Naive thymus-derived CD8-positive, alpha-beta T cell (primary cell): ENCODE data around the gene VPS16. TPM values are rescaled to one million over a fixed set of nuclear protein-coding genes. Genes with fewer than 3 reads are reported as not detected.

ENCODE experiments used
- ATAC-seq, 2 donors: fragments of 150-1000 bp; cut with Tn5 transposase in 1 of 2; sonication (Bioruptor Pico), chemical (Tn5 transposase) in 1 of 2; 1 replicate in 1 of 2; 2 replicates in 1 of 2; pipeline ENCODE4 v1.10.0; 2021; ENCODE audit warnings: mild to moderate bottlenecking in 2 of 2, moderate library complexity in 2 of 2
- POLR2A ChIA-PET: fragments of 350-600 bp; sonication (Branson Sonifier 250); formaldehyde crosslinking; loops from one replicate; lab custom pipeline; 2021; ENCODE audit warnings: antibody characterized with exemption; lab: Charles Lee
- DNase-seq, 10 donors: peaks; one replicate each; pipeline versions ENCODE4 v3.0.0 to v3.0.0-alpha.2; 2020 to 2022
- H3K27ac Mint-ChIP-seq, 10 donors: one replicate each; pipeline ENCODE4 v1.8.0; 2020 to 2022; ENCODE audit warnings: mild to moderate bottlenecking in 10 of 10, mixed read lengths in 10 of 10, moderate library complexity in 4 of 10, inconsistent platforms in 1 of 10
- H3K27me3 Mint-ChIP-seq, 5 donors: one replicate each; pipeline ENCODE4 v1.8.0; 2021 to 2022; ENCODE audit warnings: mixed read lengths in 5 of 5
- H3K36me3 Mint-ChIP-seq, 3 donors: one replicate each; pipeline ENCODE4 v1.8.0; 2020 to 2022; ENCODE audit warnings: mixed read lengths in 3 of 3, mild to moderate bottlenecking in 2 of 3, inconsistent platforms in 1 of 3
- H3K4me1 Mint-ChIP-seq, 4 donors: one replicate each; pipeline ENCODE4 v1.8.0; 2021 to 2022; ENCODE audit warnings: mixed read lengths in 4 of 4
- H3K4me3 Mint-ChIP-seq, 10 donors: one replicate each; pipeline ENCODE4 v1.8.0; 2020 to 2022; ENCODE audit warnings: mild to moderate bottlenecking in 10 of 10, mixed read lengths in 10 of 10, moderate library complexity in 6 of 10, inconsistent platforms in 1 of 10
- H3K9me3 Mint-ChIP-seq, 9 donors: one replicate each; pipeline ENCODE4 v1.8.0; 2020 to 2022; ENCODE audit warnings: mixed read lengths in 9 of 9, mild to moderate bottlenecking in 3 of 9, inconsistent platforms in 1 of 9, moderate library complexity in 1 of 9
- polyA plus RNA-seq, 3 donors: library from polyadenylated mRNA; unstranded; fragments of 300-500 nt; fragmentation: Illumina TruSeq; gene quantifications; one replicate each; pipeline ENCODE4 v1.2.3, GENCODE V29; 2021
- total RNA-seq, 8 experiments: library from RNA in 2 of 8; stranded (reverse) in 2 of 8; gene quantifications; one replicate each; pipeline ENCODE4 v1.2.3 and lab custom pipeline; 2021 to 2026

Gene VPS16
- total and polyA plus RNA-seq, 5 experiments from 2014 or later = 34.6 to 57.8 (median 40.6) TPM

DNA sequence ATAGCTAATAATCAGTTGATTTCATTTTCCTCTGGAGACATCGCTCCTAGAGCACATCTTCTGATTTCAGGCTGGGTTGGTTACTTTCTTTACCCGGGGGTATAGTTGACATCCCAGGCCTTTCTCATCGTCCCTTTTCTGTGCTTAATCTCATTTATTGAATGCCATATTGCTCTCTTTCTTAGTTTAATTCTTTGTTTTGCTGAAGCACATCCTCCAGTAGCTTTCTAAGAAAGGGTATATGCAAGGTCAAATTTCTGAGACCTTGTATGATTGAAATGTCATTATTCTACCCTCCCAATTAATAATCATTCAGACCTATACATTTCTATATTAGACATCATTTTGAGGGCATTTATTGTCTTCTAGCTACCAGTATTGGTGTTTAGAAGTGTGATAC lies 28.4 kb upstream of the VPS16 start:
- no peak overlapping the region for H3K4me3 Mint-ChIP-seq
- H3K4me1 Mint-ChIP-seq = peaks cover 0 to 6% (median 2%) of the 10 kb centered on the region in 4 donors
- no peak overlapping the region for H3K27ac Mint-ChIP-seq
- peaks cover 0 to 20% (median 10%) of the 10 kb centered on the region in 9 donors for H3K9me3 Mint-ChIP-seq
- H3K36me3 Mint-ChIP-seq = peaks cover 0 to 14% (median 10%) of the 10 kb centered on the region in 3 donors
- ATAC-seq = no peak
- peaks cover 14 to 39% (median 28%) of the 10 kb centered on the region in 5 donors for H3K27me3 Mint-ChIP-seq
- DNase-seq = no peak
- POLR2A ChIA-PET = interaction anchor here (0.8 kb wide), 1 partner anchor 28 kb away, joined by 3 read pairs; no protein-coding TSS in a partner anchor

GRCh38 chr20:2814076-2814475 lies 26.5 kb upstream of the VPS16 start:
- H3K36me3 Mint-ChIP-seq = peaks cover 0 to 14% (median 10%) of the 10 kb centered on the region in 3 donors
- peak overlapping the region in 2 of 10 donors; percentile 11 to 60 for H3K27ac Mint-ChIP-seq
- H3K27me3 Mint-ChIP-seq = peaks cover 11 to 26% (median 23%) of the 10 kb centered on the region in 5 donors
- peaks cover 0 to 17% (median 10%) of the 10 kb centered on the region in 9 donors for H3K9me3 Mint-ChIP-seq
- no peak for DNase-seq
- H3K4me3 Mint-ChIP-seq = no peak overlapping the region
- no peak for ATAC-seq
- H3K4me1 Mint-ChIP-seq = peaks cover 0 to 7% (median 3%) of the 10 kb centered on the region in 4 donors
- POLR2A ChIA-PET = no interaction called here

GRCh38 chr20:2814587-2815051 lies 25.9 kb upstream of the VPS16 start, which contains the start of gene C20orf141:
C20orf141 (plus strand) TSS chr20:2814987; CDS start chr20:2815185, 198 bp downstream.
- Mint-ChIP-seq H3K27ac (peak within 1 kb of the TSS in 3 of 10 donors; percentile 8 to 60 (median 11)), H3K4me3 (no peak within 1 kb of the TSS), H3K36me3 (peaks cover 0 to 14% (median 10%) of the 10 kb centered on the region in 3 donors), H3K9me3 (peaks cover 0 to 16% (median 10%) of the 10 kb centered on the region in 9 donors), H3K27me3 (peaks cover 9 to 26% (median 23%) of the 10 kb centered on the region in 5 donors), H3K4me1 (peaks cover 0 to 6% (median 3%) of the 10 kb centered on the region in 4 donors)
- DNase-seq (peak in 1 of 10 donors; percentile 31), ATAC-seq (no peak)
- POLR2A ChIA-PET = no interaction called here

DNA sequence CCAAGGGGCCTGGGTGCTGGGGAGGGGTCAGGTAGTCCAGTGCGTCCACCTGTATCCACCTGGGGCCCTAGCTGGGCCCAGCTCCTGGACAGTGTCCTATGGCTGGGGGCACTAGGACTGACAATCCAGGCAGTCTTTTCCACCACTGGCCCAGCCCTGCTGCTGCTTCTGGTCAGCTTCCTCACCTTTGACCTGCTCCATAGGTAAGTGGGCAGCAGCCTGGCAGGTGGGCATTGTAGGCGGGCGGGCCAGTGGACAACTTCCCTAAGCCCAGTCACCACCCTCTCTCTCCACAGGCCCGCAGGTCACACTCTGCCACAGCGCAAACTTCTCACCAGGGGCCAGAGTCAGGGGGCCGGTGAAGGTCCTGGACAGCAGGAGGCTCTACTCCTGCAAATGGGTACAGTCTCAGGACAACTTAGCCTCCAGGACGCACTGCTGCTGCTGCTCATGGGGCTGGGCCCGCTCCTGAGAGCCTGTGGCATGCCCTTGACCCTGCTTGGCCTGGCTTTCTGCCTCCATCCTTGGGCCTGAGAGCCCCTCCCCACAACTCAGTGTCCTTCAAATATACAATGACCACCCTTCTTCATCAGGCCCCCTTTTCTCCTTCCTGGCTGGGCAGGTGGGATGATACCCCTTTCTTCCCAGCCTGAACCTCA lies 25.2 kb upstream of the VPS16 start:
- no peak for ATAC-seq
- Mint-ChIP-seq H3K27me3 (peaks cover 9 to 34% (median 27%) of the 10 kb centered on the region in 5 donors), H3K36me3 (peaks cover 0 to 14% (median 10%) of the 10 kb centered on the region in 3 donors), H3K4me1 (peaks cover 0 to 12% (median 10%) of the 10 kb centered on the region in 4 donors), H3K27ac (peak overlapping the region in 2 of 10 donors; percentile 8 to 52), H3K9me3 (peaks cover 0 to 16% (median 10%) of the 10 kb centered on the region in 9 donors), H3K4me3 (no peak overlapping the region)
- POLR2A ChIA-PET = no interaction called here
- DNase-seq = no peak

DNA sequence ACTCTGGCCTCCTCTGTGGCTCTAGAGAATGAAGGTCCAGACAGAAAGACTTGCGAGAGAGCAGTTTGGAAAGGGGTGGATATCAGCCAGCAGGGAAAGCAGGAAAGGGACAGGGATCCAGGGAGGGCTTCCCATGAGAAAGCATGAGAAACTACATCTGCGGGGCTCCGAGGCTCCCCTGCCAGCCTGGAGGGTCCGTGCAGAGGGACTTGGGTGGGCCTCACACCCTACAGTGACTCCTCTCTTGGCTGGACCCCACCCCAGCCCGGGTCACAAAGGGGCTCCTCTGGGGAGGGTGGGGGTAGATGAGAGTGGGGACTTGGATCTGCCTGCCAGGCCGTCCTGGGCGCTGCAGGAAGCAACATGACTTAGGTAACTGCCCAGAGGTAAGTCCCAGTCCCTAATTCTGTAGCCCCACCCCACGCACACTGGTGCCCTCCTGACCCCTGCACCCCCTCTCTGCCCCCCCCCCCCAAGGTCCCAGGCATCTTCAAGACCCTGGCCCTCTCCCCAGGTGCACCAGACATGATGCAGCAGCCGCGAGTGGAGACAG lies 24.4 kb upstream of the VPS16 start, which contains the start of gene TMEM239:
Gene TMEM239 (plus strand): TSS at position 335 of the 553 bp plus-strand sequence. CDS start 191 bp downstream, at position 526.
- ATAC-seq (no peak), DNase-seq (peak in 1 of 10 donors; percentile 36)
- peak within 1 kb of the TSS in 1 of 10 donors; percentile 31 for H3K27ac Mint-ChIP-seq
- H3K27me3 Mint-ChIP-seq = peaks cover 7 to 38% (median 27%) of the 10 kb centered on the region in 5 donors
- peaks cover 0 to 15% (median 14%) of the 10 kb centered on the region in 4 donors for H3K4me1 Mint-ChIP-seq
- H3K9me3 Mint-ChIP-seq = peaks cover 0 to 16% (median 10%) of the 10 kb centered on the region in 9 donors
- H3K4me3 Mint-ChIP-seq = no peak within 1 kb of the TSS
- POLR2A ChIA-PET = no interaction called here
- peaks cover 0 to 14% (median 10%) of the 10 kb centered on the region in 3 donors for H3K36me3 Mint-ChIP-seq

GRCh38 chr20:2816583-2817340 lies 23.8 kb upstream of the VPS16 start:
- Mint-ChIP-seq H3K36me3 (peaks cover 0 to 13% (median 10%) of the 10 kb centered on the region in 3 donors), H3K4me3 (no peak overlapping the region), H3K27ac (peak overlapping the region in 1 of 10 donors; percentile 31), H3K4me1 (peaks cover 4 to 19% (median 18%) of the 10 kb centered on the region in 4 donors), H3K27me3 (peaks cover 5 to 34% (median 28%) of the 10 kb centered on the region in 5 donors), H3K9me3 (peaks cover 0 to 14% (median 9%) of the 10 kb centered on the region in 9 donors)
- DNase-seq (peak in 2 of 10 donors; percentile 33 to 36), ATAC-seq (peak in 1 of 2 donors; percentile 30)
- POLR2A ChIA-PET = no interaction called here

- POLR2A ChIA-PET = no interaction called here
- H3K36me3 Mint-ChIP-seq = peaks cover 0 to 7% (median 4%) of the 10 kb centered on the region in 3 donors
- H3K4me1 Mint-ChIP-seq = peaks cover 9 to 24% (median 20%) of the 10 kb centered on the region in 4 donors
- ATAC-seq = no peak
- no peak overlapping the region for H3K4me3 Mint-ChIP-seq
- peak overlapping the region in 1 of 10 donors; percentile 5 for H3K27ac Mint-ChIP-seq
- no peak for DNase-seq
- peaks cover 6 to 28% (median 23%) of the 10 kb centered on the region in 5 donors for H3K27me3 Mint-ChIP-seq
- H3K9me3 Mint-ChIP-seq = peaks cover 0 to 11% (median 3%) of the 10 kb centered on the region in 9 donors
These were observed 23.2 kb upstream of the VPS16 start for GRCh38 chr20:2817341-2817726.

DNA sequence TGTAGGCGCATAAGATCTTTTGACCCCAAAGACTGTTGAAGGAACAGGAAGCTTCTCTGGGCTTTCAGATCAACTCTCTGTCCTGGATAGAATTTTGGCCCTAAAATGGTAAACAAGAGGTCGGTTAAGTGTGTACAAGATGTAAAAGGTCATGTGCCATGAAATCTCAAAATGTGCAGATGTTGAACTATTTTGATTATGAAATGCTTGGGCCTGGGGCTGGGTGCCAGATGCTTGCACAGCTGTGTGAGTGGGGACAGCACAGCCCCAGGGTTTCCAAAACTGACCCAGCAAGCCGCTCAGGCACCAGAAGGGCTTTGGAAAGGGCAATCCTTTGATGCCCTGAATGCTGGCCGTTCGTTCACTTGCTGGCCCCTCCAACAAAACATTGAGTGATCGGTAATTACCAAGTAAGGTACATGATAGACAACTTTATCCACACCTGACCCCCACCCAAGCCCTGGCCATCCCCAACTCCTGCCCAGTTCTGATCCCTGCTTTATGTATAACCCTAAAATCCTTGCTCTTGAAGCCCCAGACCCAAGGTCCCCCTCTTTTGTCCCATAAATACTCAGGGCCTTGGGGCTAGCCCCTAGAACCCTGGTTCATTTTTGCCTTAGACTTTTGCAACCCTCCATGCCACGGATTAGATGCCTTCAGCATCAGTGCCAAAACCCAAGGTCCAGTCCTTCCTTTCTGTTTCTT lies 22.5 kb upstream of the VPS16 start:
- no peak overlapping the region for H3K27ac Mint-ChIP-seq
- H3K4me3 Mint-ChIP-seq = no peak overlapping the region
- H3K36me3 Mint-ChIP-seq = peaks cover 0 to 3% (median 3%) of the 10 kb centered on the region in 3 donors
- H3K27me3 Mint-ChIP-seq = peaks cover 4 to 22% (median 20%) of the 10 kb centered on the region in 5 donors
- DNase-seq (no peak), ATAC-seq (no peak)
- peaks cover 9 to 24% (median 20%) of the 10 kb centered on the region in 4 donors for H3K4me1 Mint-ChIP-seq
- H3K9me3 Mint-ChIP-seq = peaks cover 0 to 7% (median 0%) of the 10 kb centered on the region in 9 donors
- POLR2A ChIA-PET = no interaction called here

DNA sequence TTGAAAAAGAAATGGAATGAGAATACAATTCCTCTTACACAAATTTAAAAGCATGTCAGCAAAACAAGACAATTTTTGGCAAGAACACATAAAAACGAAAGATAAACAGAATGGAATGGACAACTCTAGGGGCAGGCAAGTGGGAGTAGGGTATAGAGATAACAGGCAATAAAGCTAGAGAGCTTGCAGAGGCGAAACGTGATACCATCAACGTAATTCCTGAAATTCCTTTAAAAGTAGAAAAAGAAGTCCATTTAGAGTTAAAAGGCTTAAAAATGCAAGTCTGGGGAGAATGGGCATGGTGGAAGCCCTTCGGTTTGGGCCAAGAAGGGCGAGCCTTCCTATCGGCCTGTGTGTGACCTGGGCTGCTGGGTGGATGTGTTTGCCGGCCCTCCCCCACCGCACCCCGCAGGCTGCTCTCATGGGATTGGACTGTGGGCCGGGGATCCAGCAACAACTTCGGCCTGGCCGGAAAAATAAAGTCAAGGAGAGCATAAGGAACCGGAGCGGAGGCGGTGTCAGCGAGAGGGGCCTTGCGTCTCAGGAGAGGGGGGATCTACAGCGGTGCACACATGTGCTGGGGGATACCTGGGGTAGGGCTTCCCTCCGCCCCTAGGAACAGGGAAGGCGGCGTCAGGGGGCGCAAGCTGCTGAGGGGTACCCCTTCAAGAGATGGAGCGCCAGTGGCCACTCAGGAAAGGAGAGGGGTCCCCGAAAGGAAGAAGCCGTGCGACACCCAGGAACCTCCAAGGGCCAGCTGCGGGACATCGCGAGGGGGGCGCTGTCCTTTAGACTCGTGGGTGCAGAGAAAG lies 20.3 kb upstream of the VPS16 start:
- peak overlapping the region in 8 of 10 donors; percentile 11 to 79 (median 49) for H3K4me3 Mint-ChIP-seq
- no peak for DNase-seq
- no peak overlapping the region for H3K27ac Mint-ChIP-seq
- ATAC-seq = no peak
- H3K4me1 Mint-ChIP-seq = peaks cover 9 to 24% (median 20%) of the 10 kb centered on the region in 4 donors
- H3K27me3 Mint-ChIP-seq = peaks cover 4 to 15% (median 13%) of the 10 kb centered on the region in 5 donors
- POLR2A ChIA-PET = interaction anchor here (0.7 to 2.6 kb wide), 3 partner anchors 13 to 76 kb away, joined by 4 to 13 read pairs (median 6); partner anchors contain the start of genes PCED1A and VPS16
- H3K36me3 Mint-ChIP-seq = no peaks in the 10 kb centered on the region
- H3K9me3 Mint-ChIP-seq = no peaks in the 10 kb centered on the region

- H3K27me3 Mint-ChIP-seq = peaks cover 7 to 18% (median 15%) of the 10 kb centered on the region in 5 donors
- H3K9me3 Mint-ChIP-seq = no peaks in the 10 kb centered on the region
- H3K4me3 Mint-ChIP-seq = peak overlapping the region; percentile 52 to 84 (median 76)
- POLR2A ChIA-PET = interaction anchor here (0.8 to 2.6 kb wide), 4 partner anchors 12 to 80 kb away, joined by 3 to 13 read pairs (median 4); partner anchors contain the start of genes PCED1A and VPS16
- ATAC-seq = peak; percentile 2 to 42
- no peaks in the 10 kb centered on the region for H3K36me3 Mint-ChIP-seq
- H3K4me1 Mint-ChIP-seq = peaks cover 15 to 30% (median 25%) of the 10 kb centered on the region in 4 donors
- peak overlapping the region in 6 of 10 donors; percentile 22 to 79 (median 60) for H3K27ac Mint-ChIP-seq
- peak in 1 of 10 donors; percentile 18 for DNase-seq
These were observed 19.4 kb upstream of the VPS16 start for GRCh38 chr20:2820896-2821869.
